ENCODE data around the gene CHIC2. TPM values are rescaled to one million over a fixed set of nuclear protein-coding genes. Genes with fewer than 3 reads are reported as not detected.
"Not testable (repeated sequence)": the region's sequence is repeated elsewhere in the genome, so short reads cannot be mapped to it uniquely, and the experiment has no call there.

CHIC2 gene
- total RNA-seq, 1 donor from 2014 or later: 6.7 TPM

DNA sequence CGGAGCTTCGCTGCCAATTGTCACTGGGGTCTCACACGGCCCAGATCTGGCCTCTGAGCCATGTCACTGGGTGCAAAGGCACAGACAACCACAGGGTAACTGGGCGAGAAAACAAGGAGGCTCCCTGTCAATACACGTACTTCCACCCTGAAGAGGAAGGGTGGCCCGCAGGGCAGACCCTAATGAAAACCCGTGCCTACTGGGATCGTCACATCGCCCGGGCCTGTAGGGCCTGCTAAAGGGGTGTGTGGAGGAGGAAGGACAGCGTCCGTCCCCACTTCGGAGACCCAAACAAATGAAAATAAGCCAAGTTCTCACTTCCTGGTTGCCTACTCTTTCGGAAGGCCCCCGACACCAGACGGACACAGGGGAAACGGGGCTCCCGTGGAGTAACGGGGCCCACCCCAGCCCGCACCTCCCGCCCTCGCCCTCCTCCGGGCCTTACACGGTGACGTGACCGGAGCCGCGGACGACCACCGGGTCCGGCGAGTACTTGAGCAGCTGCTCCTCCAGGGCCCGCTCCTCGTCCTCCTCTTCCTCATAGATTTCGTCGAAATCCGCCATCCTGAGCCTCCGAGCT, 578 bp downstream of the CHIC2 start:
- intact Hi-C loops (cut with micrococcal nuclease): no loop called here
- DNase-seq (peak; percentile 60), ATAC-seq (peak; percentile 47)

DNA sequence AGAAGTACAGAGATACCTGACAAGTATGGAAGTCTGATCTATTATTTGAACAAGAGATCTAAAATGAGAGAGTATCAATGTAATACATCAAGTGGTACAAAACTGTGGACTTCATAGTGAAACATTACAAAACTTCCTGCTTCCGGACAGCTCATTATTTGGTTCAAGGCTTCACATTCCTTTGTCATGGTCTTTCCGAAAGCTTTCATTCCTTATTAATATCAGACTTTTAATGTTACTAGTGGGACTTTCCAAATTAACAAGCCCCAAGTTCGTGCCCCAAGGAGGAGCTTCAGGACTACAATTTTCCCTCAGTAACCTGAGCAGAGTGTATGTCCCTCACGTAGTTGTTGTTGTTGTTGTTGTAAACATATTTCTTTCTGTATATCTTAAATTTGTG, 1.2 kb downstream of the CHIC2 start:
- no peak for DNase-seq
- intact Hi-C loops (cut with micrococcal nuclease): no loop called here
- ATAC-seq: no peak

DNA sequence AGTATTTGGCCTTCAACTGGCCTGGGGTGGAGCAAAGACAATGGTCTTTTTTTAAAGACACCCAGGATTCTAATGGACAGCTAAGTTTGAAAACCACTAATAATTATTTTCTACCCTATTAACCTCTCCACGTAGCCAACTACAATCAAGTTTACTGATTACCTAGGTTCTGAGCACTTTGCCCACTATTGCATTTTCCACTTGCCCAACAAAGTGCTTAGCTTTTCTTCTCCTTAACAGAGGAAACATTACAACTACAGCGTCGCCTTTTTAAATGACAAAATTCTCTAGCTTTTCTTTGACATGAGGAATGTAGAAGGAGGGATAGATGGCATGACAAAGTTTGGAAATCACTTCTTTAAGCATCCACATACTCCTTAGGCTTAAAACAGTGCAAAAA, 2.0 kb downstream of the CHIC2 start:
- DNase-seq (no peak), ATAC-seq (no peak)
- intact Hi-C loops (cut with micrococcal nuclease): no loop called here

DNA sequence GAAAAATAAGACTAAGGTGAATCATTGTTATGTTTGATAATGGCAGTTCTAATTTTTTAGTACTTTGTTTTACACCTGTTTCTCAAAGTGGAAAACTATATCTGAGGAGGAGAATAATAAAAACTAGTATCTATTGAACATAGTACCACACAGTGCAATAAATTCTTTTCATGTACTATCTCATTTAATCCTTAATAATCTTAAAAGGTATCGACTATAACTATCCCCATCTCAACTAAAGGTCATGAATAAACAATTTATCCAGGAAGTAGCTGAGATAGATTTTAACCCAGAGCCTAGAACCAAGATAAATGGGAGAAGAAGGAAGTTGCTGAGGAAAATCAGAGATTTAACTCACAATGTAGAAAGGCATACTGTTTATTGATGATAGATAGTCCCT, 2.5 kb downstream of the CHIC2 start:
- intact Hi-C loops (cut with micrococcal nuclease): no loop called here
- no peak for ATAC-seq
- no peak for DNase-seq

DNA sequence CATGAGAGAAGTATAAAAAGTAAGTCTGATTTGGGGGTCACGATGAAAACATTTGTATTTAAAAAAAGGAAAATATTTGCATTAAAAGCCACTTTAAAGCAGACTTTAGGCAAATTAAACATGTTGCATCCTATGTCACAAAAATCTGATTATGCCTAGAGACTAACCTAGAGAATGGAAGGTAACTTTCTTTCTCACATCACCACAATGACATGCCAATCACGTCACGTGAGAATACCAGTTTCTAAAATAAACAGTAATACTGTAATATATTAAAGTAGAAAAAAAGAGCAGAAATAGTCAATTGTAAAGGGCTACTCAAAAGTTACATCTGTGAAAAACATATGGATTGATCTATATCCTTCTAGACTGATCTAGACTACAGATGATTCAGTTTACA, 3.3 kb downstream of the CHIC2 start:
- no peak for ATAC-seq
- no peak for DNase-seq
- intact Hi-C loops (cut with micrococcal nuclease): no loop called here

DNA sequence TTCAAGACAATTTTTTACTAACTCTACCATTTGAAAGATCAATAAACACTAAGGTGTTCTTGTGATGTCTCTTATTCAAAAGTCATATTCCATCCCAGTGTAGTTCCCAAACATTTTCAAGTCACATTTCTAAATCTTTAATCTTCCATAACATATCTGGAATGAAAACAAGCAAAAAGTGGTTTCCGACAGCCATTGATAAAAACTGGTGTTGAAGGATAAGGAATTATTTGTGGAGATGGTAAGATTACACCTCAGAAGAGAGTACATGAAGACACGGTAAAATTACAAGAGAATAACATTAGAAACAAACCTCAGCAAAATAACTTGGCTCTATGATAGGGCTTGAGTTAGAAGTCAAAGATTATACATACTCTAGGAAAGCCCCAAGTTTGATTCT, 4.3 kb downstream of the CHIC2 start:
- ATAC-seq: no peak
- intact Hi-C loops (cut with micrococcal nuclease): no loop called here
- no peak for DNase-seq

DNA sequence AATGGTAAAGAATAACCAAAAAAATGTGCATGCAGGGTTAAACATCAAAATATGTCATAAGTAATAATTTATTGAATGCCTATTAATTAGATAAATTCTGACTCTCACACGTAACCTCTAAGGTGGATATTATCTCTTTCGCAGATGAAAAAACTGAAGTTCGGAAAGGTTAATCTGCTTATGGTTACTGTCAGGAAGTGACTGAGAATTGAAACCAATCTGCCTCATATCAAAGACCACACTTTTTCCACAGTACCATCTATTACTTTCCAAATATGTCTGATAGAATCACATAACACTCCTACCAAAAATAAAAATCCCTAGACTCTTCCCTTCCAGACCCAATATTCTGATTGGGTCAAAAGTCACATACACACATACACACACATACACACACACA, 6.2 kb downstream of the CHIC2 start:
- no peak for ATAC-seq
- intact Hi-C loops (cut with micrococcal nuclease): no loop called here

DNA sequence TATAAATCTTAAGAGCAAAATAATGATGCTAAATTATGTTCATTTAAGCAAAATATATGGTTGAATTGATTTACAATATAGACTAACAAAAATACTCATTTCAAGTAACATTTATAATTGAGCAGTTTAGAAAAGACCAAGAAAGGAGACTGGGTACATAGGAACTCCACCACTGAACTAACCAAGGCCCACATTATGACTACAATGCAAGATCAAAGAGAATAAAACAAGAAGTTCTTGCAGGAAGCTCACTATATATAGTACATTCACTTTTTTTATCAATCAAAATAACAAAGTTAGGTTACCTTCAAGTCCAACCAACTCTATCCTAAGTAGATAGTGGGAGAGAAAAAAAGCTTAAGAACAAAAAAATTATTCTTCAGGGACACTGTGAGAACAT, 8.0 kb downstream of the CHIC2 start:
- intact Hi-C loops (cut with micrococcal nuclease): no loop called here
- DNase-seq: no peak
- ATAC-seq: no peak

More for the DNA sequence above, 6.2 kb downstream of the CHIC2 start:
- DNase-seq: no peak

DNA sequence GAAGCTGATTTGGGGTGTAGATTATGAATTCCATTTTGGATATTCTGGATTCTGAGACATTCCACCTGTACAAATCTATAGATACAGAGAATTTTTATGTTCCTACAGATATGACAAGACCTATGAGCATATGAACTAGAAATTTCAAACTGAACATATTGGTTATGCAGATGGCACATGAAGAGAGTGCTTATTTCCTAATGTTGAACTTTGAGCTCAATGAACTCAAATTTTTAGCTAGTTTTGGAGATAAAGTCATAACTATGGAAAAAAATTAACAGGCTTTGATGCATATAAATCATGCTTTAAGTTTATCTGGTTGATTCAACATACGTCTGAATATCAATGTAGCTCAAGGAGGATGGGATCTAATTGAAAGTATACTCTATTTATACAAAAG, 8.9 kb downstream of the CHIC2 start:
- intact Hi-C loops (cut with micrococcal nuclease): no loop called here
- ATAC-seq (no peak), DNase-seq (no peak)

DNA sequence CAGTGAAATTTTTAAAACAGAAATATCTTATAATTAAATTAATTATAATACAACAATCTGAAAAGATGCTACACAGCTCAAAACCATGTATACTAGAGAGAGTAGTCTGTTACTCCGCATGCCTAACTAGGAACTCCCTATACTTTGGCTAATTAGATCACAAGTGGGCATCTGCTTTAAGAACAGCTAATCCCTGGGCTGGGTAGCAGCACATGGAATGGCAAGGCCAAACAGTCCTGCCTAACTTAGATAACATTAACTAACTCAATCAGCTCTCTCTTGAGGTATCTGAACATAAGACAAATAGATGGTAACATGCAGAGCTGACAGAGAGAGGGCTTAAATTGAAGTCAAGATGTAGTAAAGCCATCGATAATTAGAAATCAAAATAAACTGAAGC, 9.9 kb downstream of the CHIC2 start:
- intact Hi-C loops (cut with micrococcal nuclease): no loop called here
- no peak for ATAC-seq
- DNase-seq: no peak

DNA sequence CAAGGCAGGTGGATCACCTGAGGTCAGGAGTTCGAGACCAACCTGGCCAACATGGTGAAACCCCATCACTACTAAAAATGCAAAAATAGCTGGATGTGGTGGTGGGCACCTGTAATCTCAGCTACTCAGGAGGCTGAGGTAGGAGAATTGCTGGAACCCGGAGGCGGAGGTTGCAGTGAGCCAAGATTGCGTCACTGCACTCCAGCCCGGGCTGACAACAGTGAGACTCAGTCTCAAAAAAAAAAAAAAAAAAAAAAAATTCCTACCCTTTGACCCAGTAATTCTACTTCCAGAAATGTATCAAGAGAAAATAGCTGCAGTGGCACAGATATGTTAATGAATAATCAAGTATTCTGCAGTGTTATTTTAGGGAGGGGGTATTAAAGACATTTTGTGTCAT, 11.1 kb downstream of the CHIC2 start:
- ATAC-seq; intact Hi-C loops (cut with micrococcal nuclease); DNase-seq: not testable (repeated sequence)

DNA sequence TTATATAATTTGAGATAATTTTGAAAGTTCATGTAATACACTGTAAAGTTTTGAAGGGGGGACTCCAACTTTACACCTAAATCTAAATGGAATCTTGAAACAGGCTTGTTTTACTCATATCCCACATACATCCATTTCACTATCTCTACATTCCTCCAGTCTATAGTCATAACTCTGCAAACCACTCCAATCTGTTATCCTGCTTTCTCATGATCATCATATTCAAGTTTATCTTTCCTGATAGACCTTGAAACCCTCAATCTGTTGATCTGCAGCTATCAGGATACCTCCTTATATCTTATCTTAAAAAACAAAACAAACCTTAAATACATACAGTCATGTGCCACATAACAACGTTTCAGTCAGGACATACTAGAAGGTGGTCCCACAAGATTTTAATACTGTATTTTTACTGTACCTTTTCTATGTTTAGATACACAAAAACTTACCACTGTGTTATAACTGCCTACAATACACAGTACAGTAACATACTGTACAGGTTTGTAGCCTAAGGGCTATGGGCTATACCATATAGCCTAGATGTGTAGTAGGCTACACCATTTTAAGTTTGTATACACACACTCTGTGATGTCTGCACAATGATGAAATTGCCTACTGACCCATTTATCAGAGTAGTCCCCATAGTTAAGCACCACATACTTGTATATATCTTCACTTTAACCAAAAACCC, 14.0 kb downstream of the CHIC2 start:
- intact Hi-C loops (cut with micrococcal nuclease): no loop called here

DNA sequence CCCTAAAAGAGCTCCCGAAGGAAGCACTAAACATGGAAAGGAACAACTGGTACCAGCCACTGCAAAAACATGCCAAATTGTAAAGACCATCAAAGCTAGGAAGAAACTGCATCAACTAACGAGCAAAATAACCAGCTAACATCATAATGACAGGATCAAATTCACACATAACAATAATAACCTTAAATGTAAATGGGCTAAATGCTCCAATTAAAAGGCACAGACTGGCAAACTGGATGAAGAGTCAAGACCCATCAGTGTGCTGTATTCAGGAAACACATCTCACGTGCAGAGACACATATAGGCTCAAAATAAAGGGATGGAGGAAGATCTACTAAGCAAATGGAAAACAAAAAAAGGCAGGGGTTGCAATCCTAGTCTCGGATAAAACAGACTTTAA, 20.8 kb downstream of the CHIC2 start:
- intact Hi-C loops (cut with micrococcal nuclease); ATAC-seq; DNase-seq: not testable (repeated sequence)

More for the DNA sequence above, 14.0 kb downstream of the CHIC2 start:
- ATAC-seq: no peak
- DNase-seq: no peak

DNA sequence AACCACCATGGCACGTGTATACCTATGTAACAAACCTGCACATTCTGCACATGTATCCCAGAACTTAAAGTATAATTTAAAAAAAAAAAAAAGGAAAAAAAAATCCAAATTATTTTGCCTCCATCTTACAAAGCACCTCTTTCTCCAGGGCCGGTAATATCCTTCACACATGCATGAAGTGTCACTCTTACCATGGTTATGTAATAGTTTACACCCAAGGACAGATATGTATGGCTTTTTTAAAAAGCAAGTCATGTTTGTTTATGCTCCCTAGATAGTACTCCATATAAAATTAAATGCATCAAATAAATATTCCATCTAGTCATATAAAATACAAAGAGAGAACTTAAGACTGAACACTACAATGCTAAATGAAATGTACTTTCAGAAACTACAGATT, 22.5 kb downstream of the CHIC2 start:
- DNase-seq: no peak
- no peak for ATAC-seq
- intact Hi-C loops (cut with micrococcal nuclease): no loop called here

DNA sequence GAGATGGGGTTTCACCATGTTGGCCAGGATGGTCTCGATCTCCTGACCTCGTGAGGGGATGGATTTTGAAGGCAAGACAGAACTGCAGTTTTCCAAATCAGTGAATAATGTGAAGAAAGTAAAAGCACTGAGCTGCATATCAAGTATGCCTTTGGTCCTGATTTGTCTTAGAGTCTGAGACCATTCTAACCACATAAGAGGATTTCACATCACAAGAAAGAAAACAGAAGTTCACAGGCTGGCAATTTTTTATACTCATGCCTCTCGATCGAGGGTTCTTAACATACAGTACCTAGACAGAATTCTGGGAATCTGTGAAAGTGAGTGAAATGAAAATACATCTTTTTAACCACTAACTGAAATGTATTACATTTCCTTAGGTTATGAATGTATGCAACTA, 23.3 kb downstream of the CHIC2 start:
- DNase-seq: no peak
- ATAC-seq: no peak
- intact Hi-C loops (cut with micrococcal nuclease): no loop called here

DNA sequence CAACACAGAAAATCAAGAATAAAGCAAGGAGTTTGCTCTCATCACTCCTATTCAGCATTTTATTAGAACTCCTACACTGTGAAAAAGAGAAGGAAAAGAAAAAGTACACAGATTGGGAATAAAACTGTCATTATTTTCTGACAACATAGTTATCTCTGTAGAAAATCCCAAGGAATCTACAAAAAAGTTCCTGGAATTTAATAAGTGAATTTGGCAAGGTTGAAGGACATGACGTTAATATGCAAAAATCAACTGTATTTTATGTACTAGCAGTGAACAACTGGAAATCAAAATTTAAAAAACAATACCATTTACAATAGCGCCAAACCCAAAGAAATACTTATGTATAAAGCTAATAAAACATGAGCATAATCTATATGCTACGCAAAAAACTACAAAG, 26.3 kb downstream of the CHIC2 start:
- DNase-seq: no peak
- ATAC-seq: no peak
- intact Hi-C loops (cut with micrococcal nuclease): no loop called here

DNA sequence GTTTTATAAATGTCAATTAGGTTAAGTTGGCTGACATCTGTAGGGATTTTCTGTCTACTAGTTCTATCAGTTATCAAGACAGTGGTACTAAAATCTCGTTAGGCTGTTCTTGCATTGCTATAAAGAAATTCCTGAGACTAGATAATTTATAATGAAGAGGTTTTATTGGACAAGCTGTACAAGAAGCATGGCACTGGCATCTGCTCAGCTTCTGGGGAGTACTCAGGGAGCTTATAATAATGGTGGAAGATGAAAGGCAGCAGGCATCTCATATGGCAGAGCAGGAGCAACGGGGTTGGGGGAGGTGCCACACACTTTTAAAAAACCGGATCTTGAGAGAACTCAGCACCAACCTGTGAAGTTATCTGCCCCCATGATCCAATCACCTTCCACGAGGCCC, 28.2 kb downstream of the CHIC2 start:
- DNase-seq (no peak), ATAC-seq (no peak)
- intact Hi-C loops (cut with micrococcal nuclease): no loop called here

DNA sequence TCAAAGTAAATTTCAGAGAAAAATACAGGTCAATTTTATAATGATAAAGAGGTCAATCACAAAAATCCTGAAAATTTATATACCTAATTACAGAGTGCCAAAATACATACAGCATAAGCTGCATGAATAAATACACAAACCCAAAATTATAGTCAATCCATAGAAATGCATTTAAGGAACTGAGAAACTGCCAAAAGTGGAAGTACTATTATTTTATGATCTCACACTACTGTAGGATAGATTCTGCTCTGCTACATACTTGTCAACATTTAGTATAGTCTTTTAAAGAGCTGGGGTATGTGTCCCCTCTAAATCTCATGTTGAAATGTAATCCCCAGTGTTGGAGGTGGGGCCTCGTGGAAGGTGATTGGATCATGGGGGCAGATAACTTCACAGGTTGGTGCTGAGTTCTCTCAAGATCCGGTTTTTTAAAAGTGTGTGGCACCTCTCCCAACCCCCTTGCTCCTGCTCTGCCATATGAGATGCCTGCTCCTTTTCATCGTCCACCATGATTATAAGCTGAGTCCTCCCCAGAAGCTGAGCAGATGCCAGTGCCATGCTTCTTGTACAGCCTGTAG, 31.8 kb downstream of the CHIC2 start:
- intact Hi-C loops (cut with micrococcal nuclease): no loop called here
- ATAC-seq: no peak
- DNase-seq: no peak

DNA sequence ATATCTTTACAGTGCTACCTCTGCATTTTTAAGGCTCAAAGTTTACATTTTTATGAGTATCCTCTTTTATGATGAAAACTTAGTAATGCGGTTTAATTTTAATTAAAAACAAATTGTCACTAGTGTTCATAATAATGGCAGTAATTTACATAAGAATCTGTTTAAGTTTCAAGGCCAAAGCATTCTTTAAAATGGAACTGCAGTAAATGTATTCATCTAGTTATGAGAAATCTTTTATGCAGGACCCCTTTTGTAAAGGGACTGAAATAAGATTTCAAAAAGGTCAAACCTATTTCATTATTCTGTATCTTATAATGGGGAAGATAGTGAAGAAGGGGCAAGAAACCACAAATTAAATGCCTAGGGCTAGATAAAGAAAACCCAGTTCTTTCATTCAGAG, 37.1 kb downstream of the CHIC2 start:
- intact Hi-C loops (cut with micrococcal nuclease): no loop called here
- DNase-seq (no peak), ATAC-seq (no peak)

DNA sequence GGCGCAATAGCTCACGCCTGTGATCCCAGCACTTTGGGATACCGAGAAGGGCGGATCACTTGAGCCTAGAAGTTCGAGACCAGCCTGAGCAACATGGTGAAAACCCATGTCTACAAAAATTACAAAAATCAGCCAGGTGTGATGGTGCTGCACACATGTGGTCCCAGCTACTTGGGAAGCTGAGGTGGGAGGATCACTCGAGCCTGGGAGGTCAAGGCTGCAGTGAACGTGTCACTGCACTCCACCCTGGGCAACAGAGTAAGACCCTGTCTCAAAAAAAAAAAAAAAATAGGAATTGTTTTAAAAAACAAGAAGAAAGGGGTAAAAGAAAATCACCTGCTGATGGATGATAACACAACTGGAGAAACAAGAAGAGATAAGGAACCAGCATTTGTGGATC, 38.8 kb downstream of the CHIC2 start:
- no peak for ATAC-seq
- no peak for DNase-seq
- intact Hi-C loops (cut with micrococcal nuclease): no loop called here

DNA sequence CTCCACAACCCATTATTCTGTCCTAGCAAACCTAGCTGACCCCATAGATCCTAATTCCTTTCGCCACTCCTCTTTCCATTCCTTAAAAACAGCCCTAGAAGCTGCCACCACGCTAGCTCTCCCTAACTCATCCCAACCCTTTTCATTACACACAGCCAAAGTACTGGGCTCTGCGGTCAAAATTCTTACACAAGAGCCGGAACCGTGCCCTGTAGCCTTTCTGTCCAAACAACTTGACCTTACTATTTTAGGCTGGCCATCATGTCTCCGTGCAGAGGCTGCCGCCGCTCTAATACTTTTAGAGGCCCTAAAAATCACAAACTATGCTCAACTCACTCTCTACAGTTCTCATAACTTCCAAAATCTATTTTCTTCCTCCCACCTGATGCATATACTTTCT, 41.4 kb downstream of the CHIC2 start:
- DNase-seq; ATAC-seq; intact Hi-C loops (cut with micrococcal nuclease): not testable (repeated sequence)

All from left ventricle myocardium superior (tissue), 1 donor.